ENCODE data around the gene ADSS2. TPM values are rescaled to one million over a fixed set of nuclear protein-coding genes. Genes with fewer than 3 reads are reported as not detected.

ADSS2 gene
- total and polyA plus RNA-seq, 7 donors = 23.8 to 42.0 (median 30.0) TPM

DNA sequence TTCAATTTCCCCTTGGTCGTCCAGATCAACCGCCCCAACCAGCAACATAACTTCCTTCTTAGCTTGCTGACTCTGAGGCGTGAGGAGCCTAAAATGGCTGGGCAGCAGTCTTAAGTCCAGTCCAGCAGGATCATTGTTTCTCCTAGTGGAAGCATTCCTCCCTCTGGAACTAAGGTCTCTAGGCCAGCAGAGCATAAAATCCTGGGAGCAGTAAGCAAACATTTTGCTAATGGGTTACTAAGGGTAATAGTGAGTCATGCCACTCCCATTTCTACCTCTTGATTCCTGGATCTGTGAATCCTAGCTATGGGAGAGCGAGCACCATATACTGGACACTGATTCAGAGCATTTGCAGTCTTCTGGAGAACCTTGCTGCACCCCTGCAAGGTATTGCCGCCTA is 59.9 kb downstream of the ADSS2 start:
- Histone ChIP-seq H3K27ac (no peak overlapping the region), H3K9me3 (no peaks in the 10 kb centered on the region), H3K27me3 (no peaks in the 10 kb centered on the region), H3K4me3 (no peak overlapping the region), H3K4me1 (peaks cover 0 to 3% (median 0%) of the 10 kb centered on the region in 4 donors), H3K36me3 (no peaks in the 10 kb centered on the region)
- 89 to 93% methylated on average over 5 of the region's 5 CpGs for WGBS, 2 donors
- no peak for TF ChIP-seq POLR2AphosphoS5 (IDR thresholded peaks at IDR 0.05)
- no peak for TF ChIP-seq CTCF (IDR thresholded peaks at IDR 0.05)
- no peak for TF ChIP-seq EP300 (IDR thresholded peaks at IDR 0.05)
- no peak for TF ChIP-seq POLR2A (IDR thresholded peaks at IDR 0.05)
- intact Hi-C loops (cut with DNase I) = no loop called here
- no peak for DNase-seq

- intact Hi-C loops (cut with DNase I) = no loop called here
These were observed 62.7 kb downstream of the ADSS2 start for GRCh38 chr1:244388961-244389360.

DNA sequence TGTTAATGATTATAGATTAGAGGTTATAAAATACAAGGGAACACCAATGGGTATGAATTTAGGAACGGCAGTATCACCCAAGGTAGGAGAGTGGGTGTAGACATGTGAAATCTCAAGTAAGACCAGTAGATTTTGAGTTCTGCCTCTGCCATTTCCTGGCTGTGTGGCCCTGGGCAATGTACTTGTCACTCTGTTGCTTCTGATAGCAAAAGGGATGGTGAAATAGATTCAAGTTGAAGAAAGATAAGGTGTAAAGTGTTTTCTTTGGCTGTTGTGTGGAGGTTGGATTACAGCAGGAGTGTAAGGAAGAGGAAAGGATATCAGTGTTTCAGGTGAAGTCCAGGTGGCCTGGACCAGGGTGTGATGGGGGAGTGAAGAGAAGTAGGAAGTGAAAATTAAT is 64.3 kb downstream of the ADSS2 start:
- TF ChIP-seq CTCF (IDR thresholded peaks at IDR 0.05) (no peak), EP300 (IDR thresholded peaks at IDR 0.05) (no peak), POLR2AphosphoS5 (IDR thresholded peaks at IDR 0.05) (no peak), POLR2A (IDR thresholded peaks at IDR 0.05) (no peak)
- Histone ChIP-seq H3K27me3 (no peaks in the 10 kb centered on the region), H3K9me3 (no peaks in the 10 kb centered on the region), H3K36me3 (no peaks in the 10 kb centered on the region), H3K27ac (no peak overlapping the region), H3K4me3 (no peak overlapping the region), H3K4me1 (peaks cover 0 to 3% (median 0%) of the 10 kb centered on the region in 4 donors)
- intact Hi-C loops (cut with DNase I) = no loop called here
- WGBS, 2 donors = 81 to 92% methylated on average over 1 of the region's 1 CpG
- no peak for DNase-seq

More at GRCh38 chr1:244388961-244389360, 62.7 kb downstream of the ADSS2 start:
- Histone ChIP-seq H3K36me3 (no peaks in the 10 kb centered on the region), H3K4me1 (peaks cover 0 to 3% (median 0%) of the 10 kb centered on the region in 4 donors), H3K27ac (peak overlapping the region in 1 of 4 donors; percentile 54), H3K9me3 (no peaks in the 10 kb centered on the region), H3K27me3 (no peaks in the 10 kb centered on the region), H3K4me3 (no peak overlapping the region)
- WGBS, 2 donors = 76 to 80% methylated on average over 7 of the region's 7 CpGs
- TF ChIP-seq CTCF (IDR thresholded peaks at IDR 0.05) = no peak
- TF ChIP-seq POLR2AphosphoS5 (IDR thresholded peaks at IDR 0.05) = no peak
- no peak for DNase-seq

DNA sequence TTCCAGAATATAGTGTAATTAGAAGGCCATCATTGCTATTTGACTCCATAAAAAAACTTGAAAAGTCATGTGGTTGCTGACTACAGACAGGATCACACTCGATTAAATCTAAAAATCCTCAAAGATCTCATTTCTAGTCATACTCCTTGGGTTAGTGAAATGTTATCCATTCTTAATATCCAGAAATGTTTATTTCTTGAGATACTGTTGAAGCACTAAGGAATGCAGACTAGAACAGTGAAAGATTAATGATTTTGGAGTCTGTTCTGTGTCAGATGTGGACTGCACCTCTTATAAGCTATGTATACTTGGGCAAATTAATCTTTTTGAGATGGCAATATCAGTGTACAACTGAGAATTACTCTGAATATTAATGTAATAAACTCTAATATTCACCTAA is 65.1 kb downstream of the ADSS2 start:
- H3K27ac ChIP-seq = no peak overlapping the region
- no peaks in the 10 kb centered on the region for H3K9me3 ChIP-seq
- H3K36me3 ChIP-seq = no peaks in the 10 kb centered on the region
- TF ChIP-seq CTCF (IDR thresholded peaks at IDR 0.05) (no peak), POLR2A (IDR thresholded peaks at IDR 0.05) (no peak), EP300 (IDR thresholded peaks at IDR 0.05) (no peak), POLR2AphosphoS5 (IDR thresholded peaks at IDR 0.05) (no peak)
- WGBS, 2 donors = 82 to 88% methylated on average over 1 of the region's 1 CpG
- no peak for DNase-seq
- H3K4me3 ChIP-seq = no peak overlapping the region
- no peaks in the 10 kb centered on the region for H3K27me3 ChIP-seq
- intact Hi-C loops (cut with DNase I) = no loop called here
- H3K4me1 ChIP-seq = peaks cover 0 to 3% (median 0%) of the 10 kb centered on the region in 4 donors

DNA sequence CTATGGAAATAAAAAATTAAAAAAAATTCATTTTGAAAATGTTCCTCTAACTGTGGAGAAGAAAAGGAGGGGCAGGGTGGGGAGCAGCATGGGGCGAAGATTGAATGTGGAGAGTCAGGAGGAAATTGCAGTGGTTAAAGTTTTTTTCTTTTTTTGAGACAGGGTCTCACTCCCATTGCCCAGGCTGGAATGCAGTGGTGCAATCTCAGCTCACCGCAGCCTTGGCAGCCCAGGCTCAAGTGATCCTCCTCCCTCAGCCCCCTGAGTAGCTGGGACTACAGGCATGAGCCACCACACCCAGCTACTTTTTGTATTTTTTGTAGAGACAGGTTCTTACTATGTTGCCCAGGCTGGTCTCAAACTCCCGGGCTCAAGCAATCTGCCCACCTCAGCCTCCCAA is 67.6 kb downstream of the ADSS2 start:
- Histone ChIP-seq H3K27ac (no peak overlapping the region), H3K27me3 (no peaks in the 10 kb centered on the region), H3K4me3 (no peak overlapping the region), H3K36me3 (no peaks in the 10 kb centered on the region), H3K4me1 (peaks cover 0 to 3% (median 0%) of the 10 kb centered on the region in 4 donors), H3K9me3 (no peaks in the 10 kb centered on the region)
- intact Hi-C loops (cut with DNase I) = no loop called here
- no peak for DNase-seq
- TF ChIP-seq EP300 (IDR thresholded peaks at IDR 0.05) = no peak
- no peak for TF ChIP-seq POLR2A (IDR thresholded peaks at IDR 0.05)
- TF ChIP-seq POLR2AphosphoS5 (IDR thresholded peaks at IDR 0.05) = no peak
- TF ChIP-seq CTCF (IDR thresholded peaks at IDR 0.05) = no peak
- 91 to 97% methylated on average over 3 of the region's 3 CpGs for WGBS, 2 donors
